D721Med (cell line): ENCODE results near the gene BTNL9.

Source experiments
- DNase-seq: peaks from one replicate; pipeline ENCODE4 v3.0.0; 2011; ENCODE audit warnings: low spot score; ENCODE audit not compliant: insufficient read length
- FAIRE-seq: peaks from 2 replicates; lab custom pipeline; 2011; peaks lifted over from hg19 to GRCh38; lab: Jason Lieb, UNC
- TF ChIP-seq, protein P1 (sequence below): IDR thresholded peaks from 2 replicates; pipeline ENCODE4 v1.5.1; 2012; ENCODE audit warnings: mild to moderate bottlenecking, control low read depth; ENCODE audit not compliant: insufficient read depth; ENCODE audit errors: missing control alignments

BTNL9 gene

DNA sequence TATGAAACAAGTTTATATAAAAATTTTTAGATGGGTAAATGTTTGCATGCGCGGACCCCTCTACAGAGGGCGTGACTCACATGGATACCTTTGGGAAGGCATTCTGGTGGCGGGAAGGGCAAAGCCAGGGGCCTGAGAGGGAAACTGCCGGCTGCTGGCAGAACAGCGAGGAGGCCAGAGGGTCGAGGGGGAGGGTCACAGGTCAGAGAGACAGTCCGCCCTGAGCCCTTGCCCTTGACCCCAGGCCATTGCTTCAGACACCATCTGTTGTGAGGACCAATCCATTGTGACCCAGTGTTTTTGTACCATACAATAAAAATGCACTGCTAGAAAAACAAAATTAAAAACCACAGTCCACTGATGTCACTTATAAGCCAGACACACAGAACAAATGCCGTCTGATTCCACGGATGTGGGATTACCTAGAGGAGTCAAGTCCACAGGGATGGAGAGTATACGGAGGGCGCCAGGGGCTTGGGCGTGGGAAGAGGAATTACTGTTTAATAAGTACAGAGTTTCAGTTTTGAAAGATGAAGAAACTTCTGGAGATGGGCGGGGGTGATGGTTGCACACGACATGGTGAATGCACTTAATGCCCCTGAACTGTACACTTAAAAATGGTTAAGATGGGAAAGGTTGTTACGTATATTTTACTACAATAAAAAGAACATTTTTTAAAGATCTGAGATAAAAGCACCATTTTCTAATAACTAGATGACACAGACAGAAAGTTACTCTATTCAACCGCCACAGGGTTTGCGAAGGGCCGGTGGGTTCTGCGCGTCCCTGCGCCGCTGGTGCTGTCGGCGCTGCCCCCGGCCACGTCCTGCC lies 12.0 kb downstream of the BTNL9 start:
- TF ChIP-seq, protein P1, sequence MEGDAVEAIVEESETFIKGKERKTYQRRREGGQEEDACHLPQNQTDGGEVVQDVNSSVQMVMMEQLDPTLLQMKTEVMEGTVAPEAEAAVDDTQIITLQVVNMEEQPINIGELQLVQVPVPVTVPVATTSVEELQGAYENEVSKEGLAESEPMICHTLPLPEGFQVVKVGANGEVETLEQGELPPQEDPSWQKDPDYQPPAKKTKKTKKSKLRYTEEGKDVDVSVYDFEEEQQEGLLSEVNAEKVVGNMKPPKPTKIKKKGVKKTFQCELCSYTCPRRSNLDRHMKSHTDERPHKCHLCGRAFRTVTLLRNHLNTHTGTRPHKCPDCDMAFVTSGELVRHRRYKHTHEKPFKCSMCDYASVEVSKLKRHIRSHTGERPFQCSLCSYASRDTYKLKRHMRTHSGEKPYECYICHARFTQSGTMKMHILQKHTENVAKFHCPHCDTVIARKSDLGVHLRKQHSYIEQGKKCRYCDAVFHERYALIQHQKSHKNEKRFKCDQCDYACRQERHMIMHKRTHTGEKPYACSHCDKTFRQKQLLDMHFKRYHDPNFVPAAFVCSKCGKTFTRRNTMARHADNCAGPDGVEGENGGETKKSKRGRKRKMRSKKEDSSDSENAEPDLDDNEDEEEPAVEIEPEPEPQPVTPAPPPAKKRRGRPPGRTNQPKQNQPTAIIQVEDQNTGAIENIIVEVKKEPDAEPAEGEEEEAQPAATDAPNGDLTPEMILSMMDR: no peak
- DNase-seq (no peak), FAIRE-seq (no peak)

DNA sequence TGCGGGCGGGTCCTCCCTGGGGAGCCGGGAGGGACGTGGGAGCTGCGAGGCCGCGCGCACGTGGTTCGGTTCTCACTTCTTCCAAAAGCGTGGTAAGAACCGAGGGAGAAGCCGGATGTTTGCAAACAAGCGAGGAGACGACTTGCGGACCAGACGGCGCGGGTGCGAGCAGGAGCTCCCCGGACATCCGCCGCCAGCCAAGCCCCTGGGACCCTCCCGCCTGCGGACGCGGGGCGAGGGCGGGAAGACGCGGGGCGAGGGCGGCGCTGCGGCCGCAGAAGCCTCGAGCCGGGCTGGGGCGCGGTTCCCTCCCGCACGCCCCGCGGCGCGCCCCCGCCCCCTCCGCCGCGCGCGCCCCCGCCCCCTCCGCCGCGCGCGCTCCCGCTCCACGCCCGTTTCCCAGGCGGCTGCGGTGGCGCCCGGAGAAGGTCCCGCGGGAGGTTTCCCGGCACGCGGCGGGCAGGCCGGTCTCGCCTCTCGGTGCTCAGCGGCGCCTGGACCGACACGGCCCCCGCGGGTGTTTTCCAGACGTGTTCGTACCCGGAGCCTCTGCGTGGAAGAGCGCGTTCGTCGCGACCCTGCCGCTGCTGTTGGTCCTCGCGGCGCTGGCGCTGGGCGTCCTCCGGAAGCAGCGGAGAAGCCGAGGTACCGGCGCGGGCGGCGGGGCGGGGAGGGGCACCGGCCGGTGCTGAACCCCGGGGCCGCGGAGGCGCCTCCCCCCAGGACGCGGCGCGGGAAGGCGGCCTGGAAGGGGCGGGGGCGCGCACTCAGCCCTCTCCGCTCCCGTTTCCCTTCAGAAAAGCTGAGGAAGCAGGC lies 12.8 kb downstream of the BTNL9 start:
- DNase-seq: peak; percentile 56
- FAIRE-seq: no peak
- TF ChIP-seq, protein P1: no peak

- TF ChIP-seq, protein P1: no peak
- FAIRE-seq (no peak), DNase-seq (no peak)
These were observed 13.5 kb downstream of the BTNL9 start for GRCh38 chr5:181053488-181054121.

GRCh38 chr5:181054138-181054537 lies 14.1 kb downstream of the BTNL9 start:
- TF ChIP-seq, protein P1: no peak
- FAIRE-seq (no peak), DNase-seq (no peak)

- TF ChIP-seq, protein P1: no peak
- no peak for FAIRE-seq
- no peak for DNase-seq
These were observed 14.9 kb downstream of the BTNL9 start for GRCh38 chr5:181054871-181055459.

DNA sequence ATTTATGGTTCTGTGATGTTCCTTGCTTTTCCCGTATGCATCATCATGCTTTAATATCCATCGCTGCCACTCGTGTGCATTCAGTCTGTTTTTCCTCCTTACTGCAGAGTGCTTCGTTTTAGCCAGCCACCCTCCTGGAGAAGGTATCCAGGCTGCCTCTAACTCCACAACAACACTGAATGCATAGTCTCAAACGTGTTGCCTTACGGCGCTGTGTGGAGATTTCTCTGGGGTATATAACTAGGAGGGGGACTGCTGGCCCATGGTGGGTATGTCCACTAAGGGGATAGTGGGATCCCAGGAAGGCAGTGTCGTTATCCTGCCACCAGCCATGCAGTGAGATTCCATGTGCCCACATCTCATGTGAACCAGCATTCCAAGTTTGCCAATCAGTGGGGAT lies 16.4 kb downstream of the BTNL9 start:
- DNase-seq (no peak), FAIRE-seq (no peak)
- TF ChIP-seq, protein P1: no peak
